ENCODE measurements around the gene RPL18. TPM values are rescaled to one million over a fixed set of nuclear protein-coding genes. Genes with fewer than 3 reads are reported as not detected.

The RPL18 gene
- total and polyA plus RNA-seq, 9 of the 15 experiments (the other 6 are each of a cell fraction or from before 2014, with no cell fraction given) = 312 to 2,635 (median 1,653) TPM

- TF ChIP-seq PATZ1 (CRISPR knock-in tag; IDR thresholded peaks at IDR 0.05; ENCODE audit: borderline replicate concordance) (no peak), ZBTB9 (CRISPR knock-in tag; IDR thresholded peaks at IDR 0.05) (0 out of 2 replicates have a peak, but pooled peaks have one; percentile 19), SP1 (CRISPR knock-in tag; IDR thresholded peaks at IDR 0.05) (no peak), NFIX (CRISPR knock-in tag; IDR thresholded peaks at IDR 0.05; ENCODE audit: low read depth) (no peak), SRSF9 (IDR thresholded peaks at IDR 0.05; ENCODE audit: borderline replicate concordance, low read depth, low read length) (no peak), TCF15 (CRISPR knock-in tag; IDR thresholded peaks at IDR 0.05) (no peak), ZNF232 (CRISPR knock-in tag; IDR thresholded peaks at IDR 0.05) (no peak), CCAR2 (IDR thresholded peaks at IDR 0.05; ENCODE audit: low read depth, low read length) (no peak), ATF1 (CRISPR knock-in tag; IDR thresholded peaks at IDR 0.05) (no peak), ATF1 (tag; IDR thresholded peaks at IDR 0.05) (peak; percentile 87), ZNF253 (CRISPR knock-in tag; conservative IDR thresholded peaks at IDR 0.05) (no peak), NKRF (IDR thresholded peaks at IDR 0.05; ENCODE audit: borderline replicate concordance) (peak; percentile 88), ATF6 (CRISPR knock-in tag; IDR thresholded peaks at IDR 0.05) (peak; percentile 85; the same call in 1 of the 2 replicates), CEBPG (CRISPR knock-in tag; IDR thresholded peaks at IDR 0.05) (no peak), CEBPG (tag; conservative IDR thresholded peaks at IDR 0.05 in 1 of 2, IDR thresholded peaks at IDR 0.05 in 1 of 2) (peak; percentile 23 to 60; a peak in 1 of 4 replicates), CHD2 (IDR thresholded peaks at IDR 0.05; ENCODE audit: low read depth, low read length) (no peak), MLX (CRISPR knock-in tag; conservative IDR thresholded peaks at IDR 0.05) (no peak), POLR3A (IDR thresholded peaks at IDR 0.05; ENCODE audit: borderline replicate concordance, extremely low read depth, insufficient read depth, insufficient read length) (no peak), HNRNPK (IDR thresholded peaks at IDR 0.05; ENCODE audit: low read depth, low read length, poor library complexity, severe bottlenecking) (peak; percentile 24)
Measured at GRCh38 chr19:48588670-48589401, 30.1 kb downstream of the RPL18 start (continued).

Data from K562 (cell line).